Loucy (cell line): ENCODE results near the gene UFC1.
"Not testable (repeated sequence)": the region's sequence is repeated elsewhere in the genome, so short reads cannot be mapped to it uniquely, and the experiment has no call there.

ENCODE experiments used
- H2AFZ ChIP-seq: fragments of 200-600 bp; sonication (generic); 2 replicates; pipeline ENCODE4 v1.6.0; 2016; ENCODE audit warnings: antibody characterized with exemption, mild to moderate bottlenecking, low read length, moderate library complexity
- H3F3A ChIP-seq: fragments of 200-600 bp; 2 replicates; pipeline ENCODE4 v1.6.0; 2016; ENCODE audit warnings: antibody characterized with exemption, low read depth, mild to moderate bottlenecking
- H3K27me3 ChIP-seq: fragments of 200-600 bp; sonication (generic); 2 replicates; pipeline ENCODE4 v1.6.1; 2014; ENCODE audit warnings: low read length, mild to moderate bottlenecking; ENCODE audit not compliant: insufficient read depth, poor library complexity, severe bottlenecking
- H3K36me3 ChIP-seq: fragments of 200-600 bp; sonication (generic); 2 replicates; pipeline ENCODE4 v1.6.1; 2016; ENCODE audit warnings: low read length; ENCODE audit not compliant: insufficient read depth
- H3K4me1 ChIP-seq: fragments of 200-600 bp; sonication (generic); 2 replicates; pipeline ENCODE4 v1.5.1; 2014; ENCODE audit warnings: low read length, mild to moderate bottlenecking; ENCODE audit not compliant: insufficient read depth, poor library complexity, severe bottlenecking
- H3K4me2 ChIP-seq: fragments of 200-600 bp; sonication (generic); 2 replicates; pipeline ENCODE4 v1.6.0; 2014; ENCODE audit warnings: antibody characterized with exemption, low read length, low read depth, mild to moderate bottlenecking; ENCODE audit not compliant: poor library complexity, severe bottlenecking
- H3K4me3 ChIP-seq: fragments of 200-600 bp; sonication (generic); 2 replicates; pipeline ENCODE4 v1.5.1; 2014; ENCODE audit warnings: low read length, mild to moderate bottlenecking, mixed read lengths; ENCODE audit not compliant: poor library complexity, severe bottlenecking
- H3K79me2 ChIP-seq: fragments of 200-600 bp; sonication (generic); 2 replicates; pipeline ENCODE4 v1.6.1; 2014; ENCODE audit warnings: low read length; ENCODE audit not compliant: insufficient read depth
- H3K9ac ChIP-seq: fragments of 200-600 bp; sonication (generic); 2 replicates; pipeline ENCODE4 v1.6.0; 2014; ENCODE audit warnings: mild to moderate bottlenecking, low read depth, low read length, moderate library complexity; ENCODE audit not compliant: poor library complexity, severe bottlenecking
- H3K9me2 ChIP-seq: fragments of 200-600 bp; sonication (generic); replicated peaks from 2 replicates; pipeline ENCODE4 v1.6.1; 2016; ENCODE audit warnings: low read depth, low read length, mixed read lengths
- H3K9me3 ChIP-seq: fragments of 200-600 bp; sonication (generic); 2 replicates; pipeline ENCODE4 v1.6.1; 2014; ENCODE audit warnings: mild to moderate bottlenecking, antibody characterized with exemption, low read length, low read depth; ENCODE audit not compliant: insufficient read depth
- H4K20me1 ChIP-seq: fragments of 200-600 bp; sonication (generic); 2 replicates; pipeline ENCODE4 v1.6.0; 2014; ENCODE audit warnings: antibody characterized with exemption, low read length, mild to moderate bottlenecking; ENCODE audit not compliant: insufficient read depth, poor library complexity, severe bottlenecking
- EZH2phosphoT487 ChIP-seq: fragments of 200-600 bp; IDR thresholded peaks from 2 replicates; pipeline ENCODE4 v1.6.1; 2018; ENCODE audit warnings: antibody characterized with exemption, mild to moderate bottlenecking, moderate library complexity, borderline replicate concordance
- TF ChIP-seq, protein P1 (sequence below): fragments of 200-600 bp; sonication (generic); conservative IDR thresholded peaks from 2 replicates; pipeline ENCODE4 v1.5.1; 2014; ENCODE audit warnings: mild to moderate bottlenecking, antibody characterized with exemption, low read length

The UFC1 gene

DNA sequence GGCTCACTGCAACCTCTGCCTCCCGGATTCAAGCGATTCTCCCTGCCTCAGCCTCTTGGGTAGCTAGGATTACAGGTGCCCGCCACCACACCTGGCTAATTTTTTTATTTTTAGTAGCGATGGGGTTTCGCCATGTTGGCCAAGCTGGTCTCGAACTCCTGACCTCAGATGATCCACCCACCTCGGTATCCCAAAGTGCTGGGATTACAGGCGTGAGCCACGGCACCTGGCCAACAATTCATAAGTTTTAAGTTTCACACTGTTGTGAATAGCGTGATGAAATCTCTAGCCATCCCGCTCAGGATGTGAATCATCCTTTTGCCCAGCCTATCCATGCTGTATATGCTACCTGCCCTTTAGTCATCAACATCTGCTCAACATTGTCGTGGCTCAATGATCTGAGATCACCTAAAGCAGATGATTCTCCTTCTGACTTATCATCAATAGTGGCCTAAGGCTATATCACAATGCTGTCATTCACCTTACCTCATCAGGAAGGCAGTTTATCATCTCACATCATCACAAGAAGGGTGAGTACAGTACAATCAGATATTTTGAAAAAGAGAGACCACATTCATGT lies 38.6 kb upstream of the UFC1 start:
- no peaks in the 10 kb centered on the region for H3F3A ChIP-seq
- H3K4me1 ChIP-seq: peaks cover 65% of the 10 kb centered on the region
- no peaks in the 10 kb centered on the region for H3K9me2 ChIP-seq
- peak overlapping the region; percentile 85 for H3K4me2 ChIP-seq
- H3K9me3 ChIP-seq: no peaks in the 10 kb centered on the region
- H3K9ac ChIP-seq: no peak overlapping the region
- peak overlapping the region; percentile 96 for H3K4me3 ChIP-seq
- no peak overlapping the region for H2AFZ ChIP-seq
- H3K27me3 ChIP-seq: no peaks in the 10 kb centered on the region
- peaks cover 3% of the 10 kb centered on the region; the same call in 1 of the 2 replicates for H3K36me3 ChIP-seq
- H4K20me1 ChIP-seq: peaks cover 46% of the 10 kb centered on the region
- TF ChIP-seq EZH2phosphoT487: no peak
- TF ChIP-seq, protein P1, sequence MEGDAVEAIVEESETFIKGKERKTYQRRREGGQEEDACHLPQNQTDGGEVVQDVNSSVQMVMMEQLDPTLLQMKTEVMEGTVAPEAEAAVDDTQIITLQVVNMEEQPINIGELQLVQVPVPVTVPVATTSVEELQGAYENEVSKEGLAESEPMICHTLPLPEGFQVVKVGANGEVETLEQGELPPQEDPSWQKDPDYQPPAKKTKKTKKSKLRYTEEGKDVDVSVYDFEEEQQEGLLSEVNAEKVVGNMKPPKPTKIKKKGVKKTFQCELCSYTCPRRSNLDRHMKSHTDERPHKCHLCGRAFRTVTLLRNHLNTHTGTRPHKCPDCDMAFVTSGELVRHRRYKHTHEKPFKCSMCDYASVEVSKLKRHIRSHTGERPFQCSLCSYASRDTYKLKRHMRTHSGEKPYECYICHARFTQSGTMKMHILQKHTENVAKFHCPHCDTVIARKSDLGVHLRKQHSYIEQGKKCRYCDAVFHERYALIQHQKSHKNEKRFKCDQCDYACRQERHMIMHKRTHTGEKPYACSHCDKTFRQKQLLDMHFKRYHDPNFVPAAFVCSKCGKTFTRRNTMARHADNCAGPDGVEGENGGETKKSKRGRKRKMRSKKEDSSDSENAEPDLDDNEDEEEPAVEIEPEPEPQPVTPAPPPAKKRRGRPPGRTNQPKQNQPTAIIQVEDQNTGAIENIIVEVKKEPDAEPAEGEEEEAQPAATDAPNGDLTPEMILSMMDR: no peak
- peaks cover 87% of the 10 kb centered on the region for H3K79me2 ChIP-seq

DNA sequence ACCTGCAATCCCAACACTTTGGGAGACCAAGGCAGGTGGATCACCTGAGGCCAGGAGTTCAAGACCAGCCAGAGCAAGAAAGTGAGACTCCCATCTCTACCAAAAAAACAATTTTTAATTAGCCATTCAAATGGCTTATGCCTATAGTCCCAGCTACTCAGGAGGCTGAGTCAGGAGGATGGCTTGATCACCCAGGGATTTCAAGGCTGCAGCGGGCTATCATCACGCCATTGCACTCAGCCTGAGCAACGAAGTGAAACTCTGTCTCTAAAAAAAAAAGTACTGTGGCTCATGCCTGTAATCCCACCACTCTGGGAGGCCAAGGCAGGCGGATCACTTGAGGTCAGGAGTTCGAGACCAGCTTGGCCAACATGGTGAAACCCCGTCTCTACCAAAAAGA lies 37.8 kb upstream of the UFC1 start:
- not testable (repeated sequence) for H3K9me3 ChIP-seq, H2AFZ ChIP-seq, H3K27me3 ChIP-seq, H3K9me2 ChIP-seq, H3F3A ChIP-seq
- Histone ChIP-seq H3K4me3 (peak overlapping the region; percentile 96), H3K9ac (peak overlapping the region; percentile 25), H4K20me1 (peaks cover 46% of the 10 kb centered on the region), H3K4me2 (peak overlapping the region; percentile 85), H3K36me3 (peaks cover 10% of the 10 kb centered on the region; the same call in 1 of the 2 replicates), H3K4me1 (peaks cover 65% of the 10 kb centered on the region), H3K79me2 (peaks cover 85% of the 10 kb centered on the region)

DNA sequence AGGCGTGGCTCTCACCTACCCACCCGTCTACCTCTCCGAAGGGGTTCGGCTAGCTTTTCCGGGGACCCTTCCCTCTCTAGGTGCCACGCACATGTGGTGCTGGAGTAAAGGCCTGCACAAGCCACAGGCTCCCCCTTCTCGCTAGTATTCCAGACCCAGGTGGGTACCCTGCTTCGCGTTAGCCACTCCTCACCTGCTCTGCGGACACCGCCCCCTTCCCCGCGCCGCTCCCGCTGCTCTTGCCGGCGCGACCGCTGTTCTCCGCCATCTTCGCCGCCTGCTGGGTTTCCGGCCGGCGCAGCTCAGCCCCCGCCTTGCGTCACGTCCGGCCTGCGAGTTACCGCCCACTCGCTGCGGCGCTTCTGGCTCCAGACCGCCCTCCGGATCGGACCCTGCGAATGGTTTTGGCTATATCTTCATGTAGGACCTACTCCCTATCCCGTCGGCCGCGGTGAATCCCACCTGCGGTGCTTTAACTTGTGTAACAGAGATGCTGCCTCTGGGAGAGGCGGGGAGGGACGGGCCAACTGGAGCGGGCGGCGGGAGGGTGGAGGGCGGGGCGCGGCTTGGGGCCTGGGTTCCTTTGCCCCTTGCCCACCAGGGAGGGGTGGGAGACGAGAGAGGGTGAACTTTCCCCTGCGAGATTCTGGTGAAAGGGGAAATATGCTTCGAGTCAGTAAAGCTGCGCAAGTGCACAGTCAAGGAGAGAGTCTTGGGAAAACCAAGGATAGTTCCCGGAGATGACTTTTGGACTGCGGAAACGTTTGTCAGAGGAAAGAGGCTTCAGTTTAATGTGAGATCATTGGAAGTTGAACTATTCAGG lies 35.8 kb upstream of the UFC1 start, which contains the start of the genes NIT1 and PFDN2:
NIT1 (plus strand) TSS at position 347 of the 823 bp plus-strand sequence; CDS start at position 419, 72 bp downstream.
PFDN2 (minus strand) TSS at position 279 of the 823 bp plus-strand sequence; CDS start at position 268, 11 bp downstream.
- Histone ChIP-seq H4K20me1 (peaks cover 26% of the 10 kb centered on the region), H3K4me1 (peaks cover 55% of the 10 kb centered on the region)

More for the DNA sequence above, 35.8 kb upstream of the UFC1 start, which contains the start of the genes NIT1 and PFDN2:
- Histone ChIP-seq H3K79me2 (peaks cover 67% of the 10 kb centered on the region), H3K4me3 (peak within 1 kb of the TSS; percentile 96), H3F3A (no peaks in the 10 kb centered on the region), H3K36me3 (peaks cover 30% of the 10 kb centered on the region), H3K4me2 (peak within 1 kb of the TSS; percentile 85), H3K9ac (peak within 1 kb of the TSS; percentile 90), H2AFZ (peak within 1 kb of the TSS; percentile 97), H3K27me3 (no peaks in the 10 kb centered on the region), H3K9me3 (no peaks in the 10 kb centered on the region), H3K9me2 (no peaks in the 10 kb centered on the region)
- TF ChIP-seq, protein P1: no peak
- no peak for TF ChIP-seq EZH2phosphoT487
